Osteoblast (primary cell): ENCODE data around the gene RIPOR3. TPM values are rescaled to one million over a fixed set of nuclear protein-coding genes. Genes with fewer than 3 reads are reported as not detected.
"Not testable (repeated sequence)": the region's sequence is repeated elsewhere in the genome, so short reads cannot be mapped to it uniquely, and the experiment has no call there.

Experiments
- DNase-seq: peaks from one replicate; pipeline ENCODE4 v3.0.0; 2011; ENCODE audit warnings: low spot score, mixed read lengths; ENCODE audit not compliant: insufficient read length; ENCODE audit errors: missing footprints
- H2AFZ ChIP-seq: 2 replicates; pipeline ENCODE4 v1.6.0; 2011; ENCODE audit warnings: mild to moderate bottlenecking, low read length
- H3K27ac ChIP-seq: 2 replicates; pipeline ENCODE4 v1.5.1; 2011; ENCODE audit warnings: mild to moderate bottlenecking, low read depth, low read length, moderate library complexity
- H3K27me3 ChIP-seq: 2 replicates; pipeline ENCODE4 v1.6.0; 2012; ENCODE audit warnings: mild to moderate bottlenecking, control low read depth, inconsistent platforms, low read length, moderate library complexity; ENCODE audit not compliant: insufficient read depth
- H3K36me3 ChIP-seq: 2 replicates; pipeline ENCODE4 v1.5.1; 2011; ENCODE audit warnings: mild to moderate bottlenecking, low read length, control low read depth, moderate library complexity; ENCODE audit not compliant: insufficient read depth
- H3K4me1 ChIP-seq: 2 replicates; pipeline ENCODE4 v1.5.1; 2011; ENCODE audit warnings: mild to moderate bottlenecking, low read length, control low read depth, moderate library complexity; ENCODE audit not compliant: insufficient read depth
- H3K4me2 ChIP-seq: 2 replicates; pipeline ENCODE4 v1.6.0; 2011; ENCODE audit warnings: mild to moderate bottlenecking, low read length; ENCODE audit not compliant: insufficient read depth
- H3K4me3 ChIP-seq: fragments of 200-600 bp; sonication (generic); 3 replicates; pipeline ENCODE4 v1.5.1; 2012; ENCODE audit warnings: mild to moderate bottlenecking, low read length, inconsistent platforms; ENCODE audit not compliant: insufficient read depth
- H3K79me2 ChIP-seq: 2 replicates; pipeline ENCODE4 v1.6.0; 2012; ENCODE audit warnings: mild to moderate bottlenecking, low read length, control low read depth, inconsistent platforms; ENCODE audit not compliant: insufficient read depth
- H3K9me3 ChIP-seq: 2 replicates; pipeline ENCODE4 v1.5.1; 2011; ENCODE audit warnings: low read depth, low read length, control low read depth
- H4K20me1 ChIP-seq: 2 replicates; pipeline ENCODE4 v1.6.0; 2012; ENCODE audit warnings: mild to moderate bottlenecking, low read length, control low read depth; ENCODE audit not compliant: insufficient read depth
- total RNA-seq: library from RNA; depleted of rRNA; stranded (reverse); fragments of >200 nt; gene quantifications from 2 replicates; pipeline ENCODE4 v1.2.3, GENCODE V29; 2012
- TF ChIP-seq, protein P1 (sequence below): IDR thresholded peaks from 2 replicates; pipeline ENCODE4 v1.5.1; 2011; ENCODE audit warnings: mild to moderate bottlenecking, low read depth, low read length, moderate library complexity; ENCODE audit errors: extremely low read depth

RIPOR3 gene
- total RNA-seq, 1 donor = 1.1 TPM

DNA sequence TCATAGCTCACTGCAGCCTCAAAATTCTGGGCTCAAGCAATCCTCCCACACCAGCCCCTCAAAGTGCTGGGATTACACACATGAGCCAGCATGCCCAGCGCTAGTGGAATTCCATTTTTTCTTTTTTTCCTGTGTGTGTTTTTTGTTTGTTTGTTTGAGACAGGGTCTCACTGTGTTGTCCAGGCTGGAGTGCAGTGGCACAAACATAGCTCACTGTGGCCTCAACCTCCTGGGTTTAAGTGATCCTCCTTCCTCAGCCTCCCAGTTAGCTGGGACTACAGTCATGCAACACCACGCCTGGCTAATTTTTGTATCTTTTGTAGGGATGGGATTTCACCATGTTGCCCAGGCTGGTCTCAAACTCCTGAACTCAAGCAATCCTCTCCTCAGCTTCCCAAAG, 26.0 kb upstream of the RIPOR3 start:
- TF ChIP-seq, protein P1, sequence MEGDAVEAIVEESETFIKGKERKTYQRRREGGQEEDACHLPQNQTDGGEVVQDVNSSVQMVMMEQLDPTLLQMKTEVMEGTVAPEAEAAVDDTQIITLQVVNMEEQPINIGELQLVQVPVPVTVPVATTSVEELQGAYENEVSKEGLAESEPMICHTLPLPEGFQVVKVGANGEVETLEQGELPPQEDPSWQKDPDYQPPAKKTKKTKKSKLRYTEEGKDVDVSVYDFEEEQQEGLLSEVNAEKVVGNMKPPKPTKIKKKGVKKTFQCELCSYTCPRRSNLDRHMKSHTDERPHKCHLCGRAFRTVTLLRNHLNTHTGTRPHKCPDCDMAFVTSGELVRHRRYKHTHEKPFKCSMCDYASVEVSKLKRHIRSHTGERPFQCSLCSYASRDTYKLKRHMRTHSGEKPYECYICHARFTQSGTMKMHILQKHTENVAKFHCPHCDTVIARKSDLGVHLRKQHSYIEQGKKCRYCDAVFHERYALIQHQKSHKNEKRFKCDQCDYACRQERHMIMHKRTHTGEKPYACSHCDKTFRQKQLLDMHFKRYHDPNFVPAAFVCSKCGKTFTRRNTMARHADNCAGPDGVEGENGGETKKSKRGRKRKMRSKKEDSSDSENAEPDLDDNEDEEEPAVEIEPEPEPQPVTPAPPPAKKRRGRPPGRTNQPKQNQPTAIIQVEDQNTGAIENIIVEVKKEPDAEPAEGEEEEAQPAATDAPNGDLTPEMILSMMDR = no peak
- H3K27ac ChIP-seq = no peak overlapping the region
- peaks cover 19% of the 10 kb centered on the region for H3K4me1 ChIP-seq
- H3K9me3 ChIP-seq = no peaks in the 10 kb centered on the region
- no peaks in the 10 kb centered on the region for H4K20me1 ChIP-seq
- no peak overlapping the region for H3K4me3 ChIP-seq
- H3K79me2 ChIP-seq = no peaks in the 10 kb centered on the region
- H3K36me3 ChIP-seq = no peaks in the 10 kb centered on the region
- no peak overlapping the region for H2AFZ ChIP-seq
- H3K4me2 ChIP-seq = no peak overlapping the region
- no peak for DNase-seq
- H3K27me3 ChIP-seq = no peaks in the 10 kb centered on the region

DNA sequence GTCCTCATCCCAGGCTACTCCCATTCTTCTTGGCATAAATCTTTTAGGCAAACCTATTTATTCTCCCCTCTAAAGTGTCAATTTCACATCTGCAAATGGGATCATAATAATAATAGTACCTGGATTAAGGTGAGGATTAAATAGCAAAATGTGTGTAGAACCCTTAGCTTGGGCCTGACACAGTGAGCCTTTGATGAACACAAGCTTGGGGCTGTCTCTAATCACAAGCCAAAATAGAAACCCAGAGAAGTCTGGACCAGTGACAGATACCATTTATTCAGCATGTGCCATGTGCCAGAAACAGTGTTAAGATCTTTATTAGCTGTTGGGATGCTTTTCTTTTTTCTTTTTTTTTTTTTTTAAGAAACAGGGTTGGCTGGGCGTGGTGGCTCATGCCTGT, 25.2 kb upstream of the RIPOR3 start:
- H3K36me3 ChIP-seq = no peaks in the 10 kb centered on the region
- H3K4me2 ChIP-seq = no peak overlapping the region
- H3K27ac ChIP-seq = no peak overlapping the region
- H3K79me2 ChIP-seq = no peaks in the 10 kb centered on the region
- H3K27me3 ChIP-seq = no peaks in the 10 kb centered on the region
- no peak overlapping the region for H3K4me3 ChIP-seq
- no peak overlapping the region for H2AFZ ChIP-seq
- TF ChIP-seq, protein P1 = no peak
- H3K9me3 ChIP-seq = no peaks in the 10 kb centered on the region
- peaks cover 16% of the 10 kb centered on the region for H3K4me1 ChIP-seq
- no peaks in the 10 kb centered on the region for H4K20me1 ChIP-seq
- DNase-seq = no peak

DNA sequence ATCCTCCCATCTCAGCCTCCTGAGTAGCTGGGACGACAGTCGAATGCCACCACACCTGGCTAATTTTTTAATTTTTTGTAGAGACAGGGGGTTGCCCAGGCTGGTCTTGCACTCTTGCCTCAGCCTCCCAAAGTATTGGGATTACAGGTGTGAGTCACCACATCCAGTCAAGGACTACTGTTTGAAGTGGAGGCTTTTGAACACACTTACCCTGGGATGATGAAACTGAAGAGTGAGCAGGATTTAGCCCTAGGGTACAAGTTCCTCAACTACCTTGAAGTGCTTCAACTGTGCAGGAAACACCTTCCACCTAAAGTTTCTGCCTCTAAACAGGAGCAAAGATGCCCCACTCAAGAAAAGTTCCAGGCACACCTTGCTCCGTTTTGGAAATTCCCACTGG, 24.4 kb upstream of the RIPOR3 start:
- Histone ChIP-seq H3K36me3 (no peaks in the 10 kb centered on the region), H3K9me3 (no peaks in the 10 kb centered on the region), H3K27ac (no peak overlapping the region), H2AFZ (no peak overlapping the region), H3K4me2 (no peak overlapping the region), H3K79me2 (no peaks in the 10 kb centered on the region), H3K4me1 (peaks cover 19% of the 10 kb centered on the region), H3K4me3 (no peak overlapping the region), H3K27me3 (no peaks in the 10 kb centered on the region), H4K20me1 (no peaks in the 10 kb centered on the region)
- TF ChIP-seq, protein P1 = no peak
- DNase-seq = no peak

DNA sequence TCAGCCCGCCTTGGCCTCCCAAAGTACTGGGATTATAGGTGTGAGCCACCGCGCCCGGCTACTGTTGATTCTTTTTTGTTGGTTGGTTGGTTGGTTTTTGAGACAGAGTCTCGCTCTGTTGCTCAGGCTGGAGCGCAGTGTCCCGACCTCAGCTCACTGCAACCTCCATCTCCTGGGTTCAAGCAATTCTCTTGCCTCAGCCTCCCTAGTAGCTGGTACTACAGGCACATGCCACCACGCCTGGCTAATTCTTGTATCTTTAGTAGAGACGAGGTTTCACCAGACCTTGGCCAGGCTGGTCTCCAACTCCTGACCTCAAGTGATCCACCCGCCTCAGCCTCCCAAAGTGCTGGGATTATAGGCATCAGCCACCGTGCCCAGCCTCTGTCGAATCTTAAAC, 23.1 kb upstream of the RIPOR3 start:
- not testable (repeated sequence) for H3K27ac ChIP-seq, H2AFZ ChIP-seq, H3K4me3 ChIP-seq, H4K20me1 ChIP-seq, H3K9me3 ChIP-seq, H3K27me3 ChIP-seq, DNase-seq, H3K79me2 ChIP-seq, H3K4me2 ChIP-seq, H3K36me3 ChIP-seq
- H3K4me1 ChIP-seq = peaks cover 24% of the 10 kb centered on the region
